GM12878 (cell line): Measurements from ENCODE around the gene PPP2R3B. TPM values are rescaled to one million over a fixed set of nuclear protein-coding genes. Genes with fewer than 3 reads are reported as not detected.

ENCODE experiments used
- ATAC-seq: fragments of 200-7000 bp; cut with Tn5 transposase; 3 replicates; pipeline ENCODE4 v1.9.1; 2020; ENCODE audit warnings: mild to moderate bottlenecking, moderate library complexity
- BruUV-seq: library from RNA; stranded (reverse); fragments of 400-500 nt; replicated peaks from 2 replicates; lab custom pipeline; 2021; lab: Mats Ljungman, UMichigan
- CTCF ChIA-PET: fragments of 300-600 bp; sonication (Branson Sonifier 250); formaldehyde crosslinking; extraction: SDS; loops from one replicate; lab custom pipeline; 2021; ENCODE audit warnings: inconsistent platforms; lab: Yijun Ruan, JAX
- POLR2A ChIA-PET: fragments of 350-600 bp; formaldehyde crosslinking; extraction: SDS; loops from one replicate; lab custom pipeline; 2021; ENCODE audit warnings: inconsistent platforms; lab: Charles Lee
- RAD21 ChIA-PET: fragments of 300-600 bp; sonication (Branson Sonifier 250); formaldehyde crosslinking; loops from one replicate; lab custom pipeline; 2023; ENCODE audit warnings: antibody characterized with exemption; ENCODE audit not compliant: unreplicated experiment; lab: Charles Lee
- SMC1A ChIA-PET: fragments of 300-600 bp; sonication (Branson Sonifier 250); formaldehyde crosslinking; loops from one replicate; lab custom pipeline; 2023; ENCODE audit not compliant: unreplicated experiment, uncharacterized antibody; lab: Charles Lee
- DNase-seq: peaks from one replicate; pipeline ENCODE4 v3.0.0-alpha.2; 2011; ENCODE audit warnings: low read depth, low spot score
- FAIRE-seq: peaks from 3 replicates; lab custom pipeline; 2011; peaks lifted over from hg19 to GRCh38; lab: Jason Lieb, UNC
- H2AFZ ChIP-seq: 2 replicates; pipeline ENCODE4 v1.6.0; 2011; ENCODE audit warnings: low read depth, low read length, control low read depth; ENCODE audit not compliant: control insufficient read depth
- H3K27ac ChIP-seq: 2 replicates; pipeline ENCODE4 v1.5.1; 2011; ENCODE audit warnings: control low read depth; ENCODE audit not compliant: control insufficient read depth, insufficient read depth
- H3K27me3 ChIP-seq, 2 experiments: replicated peaks in 1 of 2; 2 replicates each; pipeline versions ENCODE4 v1.6.0 to v1.6.1; 2011; ENCODE audit warnings: low read length in 1 of 2; ENCODE audit not compliant: control insufficient read depth in 2 of 2, insufficient read depth in 2 of 2
- H3K36me3 ChIP-seq, 2 experiments: 2 replicates each; pipeline ENCODE4 v1.5.1; 2011; ENCODE audit warnings: low read length in 1 of 2; ENCODE audit not compliant: control insufficient read depth in 2 of 2, insufficient read depth in 2 of 2
- H3K4me1 ChIP-seq: 2 replicates; pipeline ENCODE4 v1.6.1; 2011; ENCODE audit warnings: mild to moderate bottlenecking, low read length, moderate library complexity, mixed read lengths; ENCODE audit not compliant: control insufficient read depth, insufficient read depth
- H3K4me2 ChIP-seq: 2 replicates; pipeline ENCODE4 v1.6.0; 2011; ENCODE audit warnings: control low read depth; ENCODE audit not compliant: control insufficient read depth, insufficient read depth
- H3K4me3 ChIP-seq: fragments of 200-600 bp; sonication (generic); 2 replicates; pipeline ENCODE4 v1.5.1; 2016
- H3K79me2 ChIP-seq: 2 replicates; pipeline ENCODE4 v1.6.0; 2011; ENCODE audit warnings: low read length; ENCODE audit not compliant: control insufficient read depth, insufficient read depth
- H3K9ac ChIP-seq: 2 replicates; pipeline ENCODE4 v1.8.0; 2011; ENCODE audit warnings: low read length, control low read depth, mixed read lengths; ENCODE audit not compliant: control insufficient read depth, insufficient read depth
- H3K9me3 ChIP-seq: replicated peaks from 3 replicates; pipeline ENCODE4 v1.5.1; 2011; ENCODE audit warnings: mild to moderate bottlenecking, low read length; ENCODE audit not compliant: control insufficient read depth, insufficient read depth
- H4K20me1 ChIP-seq: 2 replicates; pipeline ENCODE4 v1.6.0; 2011; ENCODE audit not compliant: control insufficient read depth, insufficient read depth
- BACH1 ChIP-seq: fragments of 450-650 bp; IDR thresholded peaks from 2 replicates; pipeline ENCODE4 v1.6.1; 2017; ENCODE audit warnings: mild to moderate bottlenecking, borderline replicate concordance
- FOXK2 ChIP-seq: fragments of 450-650 bp; IDR thresholded peaks from 2 replicates; pipeline ENCODE4 v1.6.1; 2017; ENCODE audit warnings: mild to moderate bottlenecking, moderate library complexity
- FOXM1 ChIP-seq: IDR thresholded peaks from 2 replicates; pipeline ENCODE4 v1.6.1; 2012; ENCODE audit warnings: low read depth, mild to moderate bottlenecking, inconsistent platforms, low read length, moderate library complexity
- IRF4 ChIP-seq: IDR thresholded peaks from 2 replicates; pipeline ENCODE4 v1.6.1; 2011; ENCODE audit warnings: low read depth, low read length
- LARP7 ChIP-seq: fragments of 450-650 bp; IDR thresholded peaks from 2 replicates; pipeline ENCODE4 v1.6.1; 2017; ENCODE audit warnings: mild to moderate bottlenecking
- POU2F2 ChIP-seq: IDR thresholded peaks from 3 replicates; pipeline ENCODE4 v1.6.1; 2011; ENCODE audit warnings: low read depth, mild to moderate bottlenecking, low read length, borderline replicate concordance
- RELA ChIP-seq: fragments of 450-650 bp; IDR thresholded peaks from 2 replicates; pipeline ENCODE4 v1.8.0; 2014; ENCODE audit warnings: borderline replicate concordance; ENCODE audit not compliant: partially characterized antibody
- REST ChIP-seq: IDR thresholded peaks from 2 replicates; pipeline ENCODE4 v1.6.1; 2012; ENCODE audit warnings: mild to moderate bottlenecking, low read depth, low read length
- SUPT20H ChIP-seq: IDR thresholded peaks from 2 replicates; pipeline ENCODE4 v1.6.1; 2011; ENCODE audit warnings: low read depth, mild to moderate bottlenecking, low read length, moderate library complexity, borderline replicate concordance; ENCODE audit not compliant: control insufficient read depth
- ZBTB33 ChIP-seq: fragments of 450-650 bp; IDR thresholded peaks from 2 replicates; pipeline ENCODE4 v1.6.1; 2017; ENCODE audit warnings: mild to moderate bottlenecking
- ZNF687 ChIP-seq: fragments of 450-650 bp; IDR thresholded peaks from 2 replicates; pipeline ENCODE4 v1.6.1; 2017; ENCODE audit warnings: mild to moderate bottlenecking, moderate library complexity
- WGBS: methylation state at CpG from one replicate; pipeline ENCODE4 v1.1.6; 2016; ENCODE audit warnings: low lambda C conversion rate; ENCODE audit not compliant: insufficient replicate concordance, insufficient coverage; ENCODE audit errors: missing lambda C conversion rate; 5-methylcytosine and 5-hydroxymethylcytosine counted together
- in situ Hi-C: fragments of 300-500 bp; cut with MboI; formaldehyde crosslinking; loops from 9 replicates; pipeline ENCODE4 v1.14.3; 2018; ENCODE audit warnings: mixed read lengths
- intact Hi-C: fragments of 100-400 bp; cut with micrococcal nuclease; formaldehyde crosslinking; loops from one replicate; pipeline ENCODE4 v1.14.2; 2022; ENCODE audit not compliant: unreplicated experiment
- polyA plus RNA-seq, 11 experiments: library from polyadenylated mRNA; depleted of rRNA in 4 of 11; unstranded in 6 of 11; stranded (reverse) in 5 of 11; fragments of >200 nt; fragmentation: Nextera tagmentation in 4 of 11; fragmentation: Illumina TruSeq in 1 of 11; extraction: Ambion mirVana in 4 of 11; extraction: Trizol in 1 of 11; gene quantifications; 1 replicate in 1 of 11; 2 replicates in 10 of 11; pipeline versions ENCODE4 v1.2.1 to v1.2.3, GENCODE V29; 2011 to 2016; ENCODE audit warnings: inconsistent platforms in 2 of 11, missing spikeins in 2 of 11, low read depth in 1 of 11
- total RNA-seq, 4 experiments: library from RNA; depleted of rRNA in 3 of 4; stranded (reverse); fragments of >200 nt in 3 of 4; fragmentation: Illumina TruSeq in 1 of 4; extraction: Trizol in 1 of 4; gene quantifications; 2 replicates each; pipeline versions ENCODE4 v1.2.1 to v1.2.3, GENCODE V29; 2013 to 2021
- TF ChIP-seq, protein P1 (sequence below): fragments of 150-350 bp; IDR thresholded peaks from 2 replicates; pipeline ENCODE4 v1.6.1; 2014; ENCODE audit warnings: mild to moderate bottlenecking, low read depth, low read length

PPP2R3B gene
- total and polyA plus RNA-seq, 10 of the 15 experiments (the other 5 are each of a cell fraction or from before 2014, with no cell fraction given) = 0.11 to 34.3 (median 9.7) TPM; not detected in 1

DNA sequence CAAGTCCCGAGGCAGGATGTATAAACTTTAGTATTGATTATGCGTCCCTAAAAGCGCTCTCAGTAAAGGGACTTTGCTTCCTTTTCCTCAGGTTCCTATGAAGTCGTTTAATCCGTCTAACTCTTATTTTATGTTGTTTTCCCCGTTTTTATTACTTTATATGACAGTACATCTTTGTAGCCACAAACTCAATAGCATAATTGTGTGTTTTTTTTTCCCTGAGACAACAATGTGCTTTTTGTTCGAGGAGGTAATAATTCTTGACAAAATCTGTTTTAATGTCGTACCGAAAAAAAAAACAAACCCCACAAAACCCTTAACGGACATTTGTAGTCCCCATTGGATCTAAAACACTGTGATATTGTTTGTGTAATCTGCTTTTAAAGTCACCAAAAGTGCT lies 17.9 kb upstream of the PPP2R3B start:
- no TSS peak for BruUV-seq
- POLR2A ChIA-PET = no interaction called here
- DNase-seq (no peak), ATAC-seq (no peak), FAIRE-seq (no peak)
- H3K36me3 ChIP-seq = no peaks in the 10 kb centered on the region
- no peaks in the 10 kb centered on the region; the same call in 2 of the 3 replicates for H3K9me3 ChIP-seq
- no peak overlapping the region for H2AFZ ChIP-seq
- no peak overlapping the region for H3K9ac ChIP-seq
- SMC1A ChIA-PET = no interaction called here
- H3K4me2 ChIP-seq = no peak overlapping the region
- RAD21 ChIA-PET = no interaction called here
- WGBS = 80% methylated on average over 10 of the region's 10 CpGs
- no peaks in the 10 kb centered on the region for H4K20me1 ChIP-seq
- no peak overlapping the region for H3K4me3 ChIP-seq
- CTCF ChIA-PET = no interaction called here
- no peaks in the 10 kb centered on the region for H3K79me2 ChIP-seq
- no peak overlapping the region for H3K27ac ChIP-seq
- intact Hi-C loops = no loop called here
- no peaks in the 10 kb centered on the region for H3K4me1 ChIP-seq
- in situ Hi-C loops = no loop called here
- H3K27me3 ChIP-seq = no peaks in the 10 kb centered on the region
- TF ChIP-seq IRF4 = no peak
- TF ChIP-seq RELA = no peak
- TF ChIP-seq SUPT20H = no peak
- TF ChIP-seq, protein P1, sequence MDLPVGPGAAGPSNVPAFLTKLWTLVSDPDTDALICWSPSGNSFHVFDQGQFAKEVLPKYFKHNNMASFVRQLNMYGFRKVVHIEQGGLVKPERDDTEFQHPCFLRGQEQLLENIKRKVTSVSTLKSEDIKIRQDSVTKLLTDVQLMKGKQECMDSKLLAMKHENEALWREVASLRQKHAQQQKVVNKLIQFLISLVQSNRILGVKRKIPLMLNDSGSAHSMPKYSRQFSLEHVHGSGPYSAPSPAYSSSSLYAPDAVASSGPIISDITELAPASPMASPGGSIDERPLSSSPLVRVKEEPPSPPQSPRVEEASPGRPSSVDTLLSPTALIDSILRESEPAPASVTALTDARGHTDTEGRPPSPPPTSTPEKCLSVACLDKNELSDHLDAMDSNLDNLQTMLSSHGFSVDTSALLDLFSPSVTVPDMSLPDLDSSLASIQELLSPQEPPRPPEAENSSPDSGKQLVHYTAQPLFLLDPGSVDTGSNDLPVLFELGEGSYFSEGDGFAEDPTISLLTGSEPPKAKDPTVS = no peak
- no peak for TF ChIP-seq POU2F2
- TF ChIP-seq BACH1 = no peak
- no peak for TF ChIP-seq ZBTB33
- TF ChIP-seq LARP7 = no peak
- TF ChIP-seq FOXM1 = no peak
- TF ChIP-seq FOXK2 = no peak
- no peak for TF ChIP-seq REST
- no peak for TF ChIP-seq ZNF687
